ENCODE measurements around the gene SCYL3.
"Not testable (repeated sequence)": the region's sequence is repeated elsewhere in the genome, so short reads cannot be mapped to it uniquely, and the experiment has no call there.

SCYL3 gene

GRCh38 chr1:169871988-169872387 is 21.7 kb downstream of the SCYL3 start:
- DNase-seq (ENCODE audit: low read depth in 2 of 2): not testable (repeated sequence)

- no peak for DNase-seq (ENCODE audit: low read depth in 2 of 2)
Measured at GRCh38 chr1:169869426-169869825, 24.3 kb downstream of the SCYL3 start.

- no peak for DNase-seq (ENCODE audit: low read depth in 2 of 2)
Measured at GRCh38 chr1:169868978-169869377, 24.7 kb downstream of the SCYL3 start.

- no peak for DNase-seq (ENCODE audit: low read depth in 2 of 2)
Measured at GRCh38 chr1:169867012-169867675, 26.6 kb downstream of the SCYL3 start.

GRCh38 chr1:169866577-169866976 is 27.1 kb downstream of the SCYL3 start:
- DNase-seq (ENCODE audit: low read depth in 2 of 2): no peak

- DNase-seq (ENCODE audit: low read depth in 2 of 2): not testable (repeated sequence)
Measured at GRCh38 chr1:169864531-169864930, 29.2 kb downstream of the SCYL3 start.

- DNase-seq (ENCODE audit: low read depth in 2 of 2): no peak
Measured at GRCh38 chr1:169860750-169861149, 32.9 kb downstream of the SCYL3 start.

- DNase-seq (ENCODE audit: low read depth in 2 of 2): no peak
Measured at GRCh38 chr1:169860187-169860586, 33.5 kb downstream of the SCYL3 start.

GRCh38 chr1:169859001-169859400 is 34.7 kb downstream of the SCYL3 start:
- DNase-seq (ENCODE audit: low read depth in 2 of 2): no peak

GRCh38 chr1:169858467-169858866 is 35.2 kb downstream of the SCYL3 start:
- DNase-seq (ENCODE audit: low read depth in 2 of 2): no peak

- no peak for DNase-seq (ENCODE audit: low read depth in 2 of 2)
Measured at GRCh38 chr1:169853341-169853740, 40.4 kb downstream of the SCYL3 start.

GRCh38 chr1:169849346-169850022 is 44.2 kb downstream of the SCYL3 start:
- no peak for DNase-seq (ENCODE audit: low read depth in 2 of 2)

- no peak for DNase-seq (ENCODE audit: low read depth in 2 of 2)
Measured at GRCh38 chr1:169848456-169848855, 45.2 kb downstream of the SCYL3 start.

GRCh38 chr1:169844941-169845608 is 48.6 kb downstream of the SCYL3 start:
- no peak for DNase-seq (ENCODE audit: low read depth in 2 of 2)

GRCh38 chr1:169838942-169839341 is 54.8 kb downstream of the SCYL3 start:
- DNase-seq (ENCODE audit: low read depth in 2 of 2): no peak

GRCh38 chr1:169836198-169836597 is 57.5 kb downstream of the SCYL3 start:
- DNase-seq (ENCODE audit: low read depth in 2 of 2): no peak

GRCh38 chr1:169835647-169836046 is 58.0 kb downstream of the SCYL3 start:
- DNase-seq (ENCODE audit: low read depth in 2 of 2): no peak

- no peak for DNase-seq (ENCODE audit: low read depth in 2 of 2)
Measured at GRCh38 chr1:169834869-169835268, 58.8 kb downstream of the SCYL3 start.

- no peak for DNase-seq (ENCODE audit: low read depth in 2 of 2)
Measured at GRCh38 chr1:169833179-169833901, 60.4 kb downstream of the SCYL3 start.

GRCh38 chr1:169829671-169830070 is 64.0 kb downstream of the SCYL3 start:
- DNase-seq (ENCODE audit: low read depth in 2 of 2): no peak

- no peak for DNase-seq (ENCODE audit: low read depth in 2 of 2)
Measured at GRCh38 chr1:169824153-169824552, 69.5 kb downstream of the SCYL3 start.

- no peak for DNase-seq (ENCODE audit: low read depth in 2 of 2)
Measured at GRCh38 chr1:169821500-169821899, 72.2 kb downstream of the SCYL3 start.
